Gastrocnemius medialis (tissue), 4 donors: ENCODE results near the gene NME4.

ENCODE experiments used
- CTCF ChIP-seq, 5 experiments: fragments of 450-650 bp in 3 of 5; fragments of 200-600 bp in 2 of 5; sonication (generic) in 2 of 5; IDR thresholded peaks in 4 of 5; conservative IDR thresholded peaks in 1 of 5; 1 replicate in 4 of 5; 2 replicates in 1 of 5; pipeline ENCODE4 v1.5.1; 2016 to 2019; ENCODE audit warnings: antibody characterized with exemption in 5 of 5, mild to moderate bottlenecking in 3 of 5, moderate library complexity in 3 of 5
- POLR2A ChIP-seq, 2 donors: fragments of 450-650 bp; IDR thresholded peaks; one replicate each; pipeline ENCODE4 v1.6.1; 2017; ENCODE audit warnings: antibody characterized with exemption in 2 of 2, mild to moderate bottlenecking in 2 of 2, moderate library complexity in 2 of 2

GRCh38 chr16:369866-370436 is 27.0 kb upstream of the NME4 start:
- TF ChIP-seq POLR2A (IDR thresholded peaks at IDR 0.05): no peak
- TF ChIP-seq CTCF (IDR thresholded peaks at IDR 0.05 in 4 of 5, conservative IDR thresholded peaks at IDR 0.05 in 1 of 5): no peak
